Esophagus squamous epithelium (tissue), 5 donors: Measurements from ENCODE around the gene IFIT1B. TPM values are rescaled to one million over a fixed set of nuclear protein-coding genes. Genes with fewer than 3 reads are reported as not detected.

Source experiments
- DNase-seq: peaks from one replicate; lab custom pipeline; 2025; lab: John Stamatoyannopoulos, UW
- H3K27ac ChIP-seq, 4 donors: fragments of 200-600 bp; sonication (generic); one replicate each; pipeline ENCODE4 v1.5.1; 2016 to 2019; ENCODE audit warnings: mild to moderate bottlenecking in 1 of 4
- H3K27me3 ChIP-seq, 4 donors: fragments of 200-600 bp; sonication (generic); 1 replicate in 3 of 4; 2 replicates in 1 of 4; pipeline versions ENCODE4 v1.5.1 to v1.6.0; 2017 to 2021; ENCODE audit warnings: antibody characterized with exemption in 1 of 4
- H3K36me3 ChIP-seq, 3 donors: fragments of 200-600 bp; sonication (generic); one replicate each; pipeline ENCODE4 v1.5.1; 2016 to 2019
- H3K4me1 ChIP-seq, 3 donors: fragments of 200-600 bp; sonication (generic); one replicate each; pipeline ENCODE4 v1.5.1; 2017 to 2019
- H3K4me3 ChIP-seq, 4 donors: fragments of 200-600 bp; sonication (generic); 1 replicate in 3 of 4; 2 replicates in 1 of 4; pipeline ENCODE4 v1.5.1; 2016 to 2019; ENCODE audit warnings: mild to moderate bottlenecking in 2 of 4, moderate library complexity in 1 of 4
- H3K9me3 ChIP-seq, 3 donors: fragments of 200-600 bp; sonication (generic); one replicate each; pipeline ENCODE4 v1.5.1; 2016 to 2019
- CTCF ChIP-seq, 6 experiments: fragments of 450-650 bp in 4 of 6; fragments of 200-600 bp in 2 of 6; sonication (generic) in 2 of 6; IDR thresholded peaks; one replicate each; pipeline ENCODE4 v1.5.1; 2016 to 2019; ENCODE audit warnings: antibody characterized with exemption in 6 of 6, mild to moderate bottlenecking in 4 of 6, moderate library complexity in 4 of 6
- POLR2A ChIP-seq, 4 donors: fragments of 450-650 bp; IDR thresholded peaks; one replicate each; pipeline ENCODE4 v1.6.1; 2017; ENCODE audit warnings: antibody characterized with exemption in 4 of 4, mild to moderate bottlenecking in 4 of 4, moderate library complexity in 3 of 4
- WGBS, 2 donors: methylation state at CpG; one replicate each; pipeline ENCODE4 v1.1.5; 2018; 5-methylcytosine and 5-hydroxymethylcytosine counted together
- intact Hi-C: fragments of 100-400 bp; cut with DNase I; formaldehyde crosslinking; loops from one replicate; pipeline ENCODE4 v1.15.0; 2022
- total RNA-seq, 4 donors: library from RNA; depleted of rRNA; stranded (reverse); fragments of >200 nt; gene quantifications; one replicate each; pipeline ENCODE4 v1.1.0, GENCODE V29; 2016
- donor health status: DM: yes; HTN: yes; CAD: no.

The IFIT1B gene
- total RNA-seq, 4 donors from 2014 or later: not detected

DNA sequence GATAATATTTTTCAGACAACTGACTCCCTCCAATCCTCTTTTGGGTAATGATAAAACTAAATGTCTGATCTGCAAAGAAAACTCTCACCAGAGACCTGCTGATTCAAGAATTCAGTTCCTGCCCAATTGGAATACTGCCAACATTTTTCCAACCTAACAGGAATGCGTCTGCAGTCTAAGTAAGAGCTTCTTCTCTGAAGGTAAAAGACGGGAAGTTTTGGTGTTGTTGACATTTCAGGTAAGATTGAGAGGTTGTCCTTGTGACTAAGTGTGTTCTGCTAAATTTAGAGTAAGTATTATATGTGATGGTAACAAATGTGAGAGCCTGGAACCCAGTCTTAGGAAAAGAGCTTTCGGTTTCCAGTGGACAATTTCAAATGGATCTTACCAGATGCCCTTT, 54.1 kb downstream of the IFIT1B start:
- WGBS, 2 donors: 52 to 58% methylated on average over 3 of the region's 3 CpGs
- no peak overlapping the region for H3K4me3 ChIP-seq
- H3K27me3 ChIP-seq: peaks cover 0 to 12% (median 0%) of the 10 kb centered on the region in 4 donors
- no peak for TF ChIP-seq POLR2A (IDR thresholded peaks at IDR 0.05)
- TF ChIP-seq CTCF (IDR thresholded peaks at IDR 0.05): no peak
- intact Hi-C loops: no loop called here
- DNase-seq: no peak
- H3K36me3 ChIP-seq: no peaks in the 10 kb centered on the region
- H3K27ac ChIP-seq: no peak overlapping the region
- H3K9me3 ChIP-seq: no peaks in the 10 kb centered on the region
- peaks cover 0 to 5% (median 0%) of the 10 kb centered on the region in 3 donors for H3K4me1 ChIP-seq

Other genes with a start within 250 kb of the IFIT1B start
- 10 to 100 TPM in 2 of 4 donors, 1 to 10 TPM in 2; 6.4 to 27.8 (median 11.5) TPM for gene CH25H, start 170.7 kb upstream of the IFIT1B start, total RNA-seq
- 10 to 100 TPM; 19.9 to 64.1 (median 28.8) TPM for gene LIPA, start 126.3 kb upstream of the IFIT1B start, total RNA-seq
- gene IFIT2, start 76.0 kb upstream of the IFIT1B start, total RNA-seq: 1 to 10 TPM in 2 of 4 donors, under 1 TPM in 2; 0.26 to 3.0 (median 1.5) TPM
- 10 to 100 TPM in 1 of 4 donors, 1 to 10 TPM in 3; 1.0 to 14.6 (median 4.2) TPM for gene IFIT3, start 50.1 kb upstream of the IFIT1B start, total RNA-seq
- gene IFIT1, start 14.6 kb downstream of the IFIT1B start, total RNA-seq: 10 to 100 TPM in 1 of 4 donors, 1 to 10 TPM in 2, under 1 TPM in 1; 0.61 to 12.3 (median 2.6) TPM
- gene IFIT5, start 36.5 kb downstream of the IFIT1B start, total RNA-seq: 10 to 100 TPM in 1 of 4 donors, 1 to 10 TPM in 3; 4.2 to 12.4 (median 6.5) TPM
- 1 to 10 TPM in 1 of 4 donors, under 1 TPM in 2, not detected in 1; 0.18 to 1.3 (median 0.23) TPM for gene SLC16A12, start 157.5 kb downstream of the IFIT1B start, total RNA-seq